Osteoblast (primary cell): Measurements from ENCODE around the gene TIE1. TPM values are rescaled to one million over a fixed set of nuclear protein-coding genes. Genes with fewer than 3 reads are reported as not detected.
A peak's percentile ranks its signal among the peaks of the same experiment; 100 is the strongest.

Experiments
- DNase-seq: peaks from one replicate; pipeline ENCODE4 v3.0.0; 2011; ENCODE audit warnings: low spot score, mixed read lengths; ENCODE audit not compliant: insufficient read length; ENCODE audit errors: missing footprints
- H2AFZ ChIP-seq: 2 replicates; pipeline ENCODE4 v1.6.0; 2011; ENCODE audit warnings: mild to moderate bottlenecking, low read length
- H3K27ac ChIP-seq: 2 replicates; pipeline ENCODE4 v1.5.1; 2011; ENCODE audit warnings: mild to moderate bottlenecking, low read depth, low read length, moderate library complexity
- H3K27me3 ChIP-seq: 2 replicates; pipeline ENCODE4 v1.6.0; 2012; ENCODE audit warnings: mild to moderate bottlenecking, control low read depth, inconsistent platforms, low read length, moderate library complexity; ENCODE audit not compliant: insufficient read depth
- H3K36me3 ChIP-seq: 2 replicates; pipeline ENCODE4 v1.5.1; 2011; ENCODE audit warnings: mild to moderate bottlenecking, low read length, control low read depth, moderate library complexity; ENCODE audit not compliant: insufficient read depth
- H3K4me1 ChIP-seq: 2 replicates; pipeline ENCODE4 v1.5.1; 2011; ENCODE audit warnings: mild to moderate bottlenecking, low read length, control low read depth, moderate library complexity; ENCODE audit not compliant: insufficient read depth
- H3K4me2 ChIP-seq: 2 replicates; pipeline ENCODE4 v1.6.0; 2011; ENCODE audit warnings: mild to moderate bottlenecking, low read length; ENCODE audit not compliant: insufficient read depth
- H3K4me3 ChIP-seq: fragments of 200-600 bp; sonication (generic); 3 replicates; pipeline ENCODE4 v1.5.1; 2012; ENCODE audit warnings: mild to moderate bottlenecking, low read length, inconsistent platforms; ENCODE audit not compliant: insufficient read depth
- H3K79me2 ChIP-seq: 2 replicates; pipeline ENCODE4 v1.6.0; 2012; ENCODE audit warnings: mild to moderate bottlenecking, low read length, control low read depth, inconsistent platforms; ENCODE audit not compliant: insufficient read depth
- H3K9me3 ChIP-seq: 2 replicates; pipeline ENCODE4 v1.5.1; 2011; ENCODE audit warnings: low read depth, low read length, control low read depth
- H4K20me1 ChIP-seq: 2 replicates; pipeline ENCODE4 v1.6.0; 2012; ENCODE audit warnings: mild to moderate bottlenecking, low read length, control low read depth; ENCODE audit not compliant: insufficient read depth
- total RNA-seq: library from RNA; depleted of rRNA; stranded (reverse); fragments of >200 nt; gene quantifications from 2 replicates; pipeline ENCODE4 v1.2.3, GENCODE V29; 2012
- TF ChIP-seq, protein P1 (sequence below): IDR thresholded peaks from 2 replicates; pipeline ENCODE4 v1.5.1; 2011; ENCODE audit warnings: mild to moderate bottlenecking, low read depth, low read length, moderate library complexity; ENCODE audit errors: extremely low read depth

Gene TIE1
- total RNA-seq, 1 donor = not detected

DNA sequence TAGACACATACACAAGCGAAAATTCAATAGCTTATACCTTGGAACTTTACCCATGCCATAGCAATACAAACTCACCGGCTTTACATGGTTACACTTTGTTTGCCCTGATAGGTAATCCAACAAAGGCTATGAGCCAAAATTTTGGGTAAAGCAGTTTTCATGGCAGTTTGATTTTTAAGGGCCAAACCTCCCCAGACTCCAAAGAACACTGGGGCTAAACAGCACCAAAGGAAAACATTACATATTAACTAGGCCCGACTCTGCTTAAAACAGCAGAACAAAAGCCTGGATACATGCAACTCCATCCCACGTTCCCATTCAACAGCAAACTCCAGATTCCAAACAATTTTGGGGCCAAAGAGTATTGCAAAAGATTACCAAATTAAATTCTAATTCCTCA, 35.4 kb upstream of the TIE1 start:
- Histone ChIP-seq H4K20me1 (no peaks in the 10 kb centered on the region), H3K27me3 (peaks cover 3% of the 10 kb centered on the region), H3K36me3 (no peaks in the 10 kb centered on the region), H3K9me3 (no peaks in the 10 kb centered on the region), H2AFZ (no peak overlapping the region), H3K27ac (no peak overlapping the region), H3K4me3 (no peak overlapping the region), H3K4me1 (no peaks in the 10 kb centered on the region), H3K79me2 (no peaks in the 10 kb centered on the region), H3K4me2 (no peak overlapping the region)
- TF ChIP-seq, protein P1, sequence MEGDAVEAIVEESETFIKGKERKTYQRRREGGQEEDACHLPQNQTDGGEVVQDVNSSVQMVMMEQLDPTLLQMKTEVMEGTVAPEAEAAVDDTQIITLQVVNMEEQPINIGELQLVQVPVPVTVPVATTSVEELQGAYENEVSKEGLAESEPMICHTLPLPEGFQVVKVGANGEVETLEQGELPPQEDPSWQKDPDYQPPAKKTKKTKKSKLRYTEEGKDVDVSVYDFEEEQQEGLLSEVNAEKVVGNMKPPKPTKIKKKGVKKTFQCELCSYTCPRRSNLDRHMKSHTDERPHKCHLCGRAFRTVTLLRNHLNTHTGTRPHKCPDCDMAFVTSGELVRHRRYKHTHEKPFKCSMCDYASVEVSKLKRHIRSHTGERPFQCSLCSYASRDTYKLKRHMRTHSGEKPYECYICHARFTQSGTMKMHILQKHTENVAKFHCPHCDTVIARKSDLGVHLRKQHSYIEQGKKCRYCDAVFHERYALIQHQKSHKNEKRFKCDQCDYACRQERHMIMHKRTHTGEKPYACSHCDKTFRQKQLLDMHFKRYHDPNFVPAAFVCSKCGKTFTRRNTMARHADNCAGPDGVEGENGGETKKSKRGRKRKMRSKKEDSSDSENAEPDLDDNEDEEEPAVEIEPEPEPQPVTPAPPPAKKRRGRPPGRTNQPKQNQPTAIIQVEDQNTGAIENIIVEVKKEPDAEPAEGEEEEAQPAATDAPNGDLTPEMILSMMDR = no peak
- no peak for DNase-seq

GRCh38 chr1:43266881-43267280, 33.9 kb upstream of the TIE1 start:
- DNase-seq = no peak
- TF ChIP-seq, protein P1 = no peak
- Histone ChIP-seq H3K36me3 (no peaks in the 10 kb centered on the region), H3K4me1 (no peaks in the 10 kb centered on the region), H3K4me2 (no peak overlapping the region), H3K27ac (no peak overlapping the region), H3K79me2 (no peaks in the 10 kb centered on the region), H2AFZ (no peak overlapping the region), H3K27me3 (peaks cover 8% of the 10 kb centered on the region), H3K9me3 (no peaks in the 10 kb centered on the region), H4K20me1 (no peaks in the 10 kb centered on the region), H3K4me3 (no peak overlapping the region)

GRCh38 chr1:43267291-43267805, 33.4 kb upstream of the TIE1 start:
- Histone ChIP-seq H3K79me2 (no peaks in the 10 kb centered on the region), H3K27me3 (peaks cover 11% of the 10 kb centered on the region), H3K4me3 (no peak overlapping the region), H3K9me3 (no peaks in the 10 kb centered on the region), H3K27ac (no peak overlapping the region), H3K36me3 (no peaks in the 10 kb centered on the region), H3K4me1 (no peaks in the 10 kb centered on the region), H2AFZ (peak overlapping the region; percentile 22), H3K4me2 (no peak overlapping the region), H4K20me1 (no peaks in the 10 kb centered on the region)
- TF ChIP-seq, protein P1 = no peak
- peak; percentile 86 for DNase-seq

DNA sequence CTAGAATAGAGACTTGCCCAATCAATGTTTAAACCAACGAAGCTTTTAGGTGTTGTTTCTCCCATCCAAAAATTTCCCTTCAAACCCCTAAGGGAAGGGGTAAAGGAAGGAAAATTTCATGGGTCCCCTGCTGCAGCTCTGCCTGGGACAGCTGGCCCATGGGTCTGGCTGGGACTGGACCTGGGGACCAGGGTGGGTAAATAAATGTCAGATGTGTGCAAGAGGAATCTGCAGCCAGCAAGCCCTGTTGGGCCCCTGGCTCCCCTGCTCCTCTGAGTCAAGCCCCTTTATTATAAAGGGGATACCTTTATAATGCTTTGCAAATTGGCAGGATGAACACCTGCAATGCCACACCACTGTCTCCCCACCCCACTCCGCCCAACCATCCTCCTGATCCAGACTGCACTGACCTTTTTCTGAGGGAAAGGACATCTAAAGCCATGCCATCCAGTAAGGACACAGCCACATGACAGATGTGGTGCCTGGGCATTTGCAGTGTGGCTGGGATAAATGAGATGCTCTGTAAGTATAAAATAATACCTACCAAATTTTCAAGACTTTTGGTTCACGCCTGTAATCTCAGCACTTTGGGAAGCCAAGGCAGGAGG, 32.9 kb upstream of the TIE1 start:
- Histone ChIP-seq H4K20me1 (no peaks in the 10 kb centered on the region), H3K36me3 (no peaks in the 10 kb centered on the region), H3K4me3 (no peak overlapping the region), H3K27me3 (peaks cover 11% of the 10 kb centered on the region), H2AFZ (no peak overlapping the region), H3K27ac (no peak overlapping the region), H3K79me2 (no peaks in the 10 kb centered on the region), H3K4me1 (no peaks in the 10 kb centered on the region), H3K9me3 (no peaks in the 10 kb centered on the region), H3K4me2 (no peak overlapping the region)
- no peak for DNase-seq
- TF ChIP-seq, protein P1 = no peak
